HUES48 (cell line): Measurements from ENCODE around the gene FOXL2NB.

Source experiments
- H3K27ac ChIP-seq: one replicate; pipeline ENCODE4 v1.7.0; 2013; ENCODE audit warnings: low read depth, low read length, inconsistent platforms
- H3K27me3 ChIP-seq: 2 replicates; pipeline ENCODE4 v1.6.1; 2013; ENCODE audit warnings: mild to moderate bottlenecking, low read length; ENCODE audit not compliant: control insufficient read depth, insufficient read depth
- H3K36me3 ChIP-seq: 2 replicates; pipeline ENCODE4 v1.6.1; 2013; ENCODE audit warnings: low read length; ENCODE audit not compliant: control insufficient read depth, insufficient read depth
- H3K4me1 ChIP-seq: 2 replicates; pipeline ENCODE4 v1.6.1; 2013; ENCODE audit warnings: mild to moderate bottlenecking, low read length; ENCODE audit not compliant: control insufficient read depth, insufficient read depth
- H3K4me3 ChIP-seq: 2 replicates; pipeline ENCODE4 v1.5.1; 2013; ENCODE audit warnings: mild to moderate bottlenecking, low read depth, low read length
- H3K9ac ChIP-seq: 2 replicates; pipeline ENCODE4 v1.6.1; 2013; ENCODE audit warnings: mild to moderate bottlenecking, low read depth, low read length, moderate library complexity
- H3K9me3 ChIP-seq: 2 replicates; pipeline ENCODE4 v1.6.1; 2013; ENCODE audit warnings: low read length; ENCODE audit not compliant: control insufficient read depth, insufficient read depth

FOXL2NB gene

DNA sequence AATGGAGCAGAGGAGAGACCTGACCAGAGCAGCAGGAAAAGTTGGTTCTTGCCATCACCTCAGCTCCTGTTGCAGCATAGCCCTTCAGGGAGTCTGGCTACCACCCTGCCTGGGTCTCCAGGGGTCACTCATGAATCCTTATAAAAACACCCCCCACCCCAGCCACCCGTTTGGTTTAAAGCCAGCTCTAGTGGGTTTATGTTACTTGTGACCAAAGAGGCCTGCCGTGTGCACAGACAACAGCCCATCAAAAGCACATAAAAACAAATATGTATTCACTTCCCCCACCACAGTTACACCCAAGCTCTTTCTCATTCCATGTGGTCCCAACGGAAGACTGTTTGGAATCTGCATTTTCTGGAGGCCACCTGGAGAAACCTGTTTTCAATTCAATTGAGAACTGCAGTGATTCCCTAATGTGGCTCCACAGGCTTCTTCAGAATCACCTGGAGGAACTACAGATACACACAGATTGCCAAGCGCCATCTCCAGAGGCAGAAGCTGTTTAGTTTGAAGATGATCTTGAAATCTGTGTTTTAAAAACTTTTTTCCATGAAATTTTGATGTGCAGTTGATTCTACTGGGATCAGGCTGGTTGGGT, 13.8 kb upstream of the FOXL2NB start:
- Histone ChIP-seq H3K9me3 (no peaks in the 10 kb centered on the region), H3K4me3 (no peak overlapping the region), H3K27ac (no peak overlapping the region), H3K36me3 (no peaks in the 10 kb centered on the region), H3K27me3 (peaks cover 47% of the 10 kb centered on the region), H3K9ac (no peak overlapping the region), H3K4me1 (peaks cover 21% of the 10 kb centered on the region)

DNA sequence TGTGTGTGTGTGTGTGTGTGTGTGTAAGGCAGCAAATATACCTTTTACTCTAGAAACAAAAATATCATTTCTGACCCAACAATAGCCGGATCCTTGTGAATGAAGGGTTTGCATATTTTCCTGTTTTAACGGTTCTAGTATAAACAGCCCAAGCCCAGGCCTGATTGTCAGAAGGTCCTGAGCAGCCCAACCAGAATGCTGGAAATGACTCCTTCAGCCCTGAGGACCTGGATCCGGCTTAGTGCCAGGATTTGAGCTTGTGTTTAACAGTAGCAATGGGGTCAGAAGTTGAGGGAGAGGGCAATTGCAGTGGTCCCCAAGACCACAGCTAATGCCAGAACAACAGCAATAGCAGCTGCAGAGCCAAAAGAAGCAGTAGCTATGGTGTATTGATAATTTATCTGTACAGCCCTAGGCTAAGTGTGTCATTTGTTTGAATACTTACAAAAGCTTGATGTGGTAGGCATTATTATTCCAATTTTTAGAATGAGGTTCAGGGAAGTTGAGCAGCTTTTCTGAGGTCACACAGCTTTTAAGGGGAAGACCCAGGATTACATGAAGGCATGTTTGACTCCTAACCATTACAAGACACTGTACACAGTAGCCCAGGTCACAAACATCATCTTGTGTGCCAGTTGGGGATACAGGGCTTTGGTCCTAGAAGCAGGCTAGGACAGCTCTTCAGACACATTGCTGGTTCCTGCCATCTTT, 12.9 kb upstream of the FOXL2NB start:
- Histone ChIP-seq H3K9ac (no peak overlapping the region), H3K36me3 (no peaks in the 10 kb centered on the region), H3K4me1 (peaks cover 25% of the 10 kb centered on the region), H3K27me3 (peaks cover 57% of the 10 kb centered on the region), H3K27ac (no peak overlapping the region), H3K4me3 (no peak overlapping the region), H3K9me3 (no peaks in the 10 kb centered on the region)

DNA sequence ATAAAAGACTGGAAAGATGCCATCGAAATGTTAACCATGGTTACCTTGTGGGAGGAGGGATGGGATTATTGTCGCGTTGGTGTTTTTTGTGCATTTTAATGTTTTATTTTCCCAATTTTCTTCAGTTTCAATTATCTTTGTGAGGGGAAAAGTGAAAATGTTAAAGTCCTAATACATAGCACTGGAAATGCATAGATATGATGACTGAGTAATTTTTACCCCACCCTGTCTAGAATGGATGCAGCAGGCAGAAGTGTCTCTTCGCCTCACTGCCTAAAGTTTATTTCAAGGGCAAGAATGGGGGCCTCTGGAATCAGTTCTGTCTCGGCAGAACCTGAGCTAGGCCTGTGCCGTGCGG, 11.5 kb upstream of the FOXL2NB start:
- Histone ChIP-seq H3K27me3 (peaks cover 70% of the 10 kb centered on the region), H3K4me3 (peak overlapping the region; percentile 63; the same call in 1 of the 2 replicates)

DNA sequence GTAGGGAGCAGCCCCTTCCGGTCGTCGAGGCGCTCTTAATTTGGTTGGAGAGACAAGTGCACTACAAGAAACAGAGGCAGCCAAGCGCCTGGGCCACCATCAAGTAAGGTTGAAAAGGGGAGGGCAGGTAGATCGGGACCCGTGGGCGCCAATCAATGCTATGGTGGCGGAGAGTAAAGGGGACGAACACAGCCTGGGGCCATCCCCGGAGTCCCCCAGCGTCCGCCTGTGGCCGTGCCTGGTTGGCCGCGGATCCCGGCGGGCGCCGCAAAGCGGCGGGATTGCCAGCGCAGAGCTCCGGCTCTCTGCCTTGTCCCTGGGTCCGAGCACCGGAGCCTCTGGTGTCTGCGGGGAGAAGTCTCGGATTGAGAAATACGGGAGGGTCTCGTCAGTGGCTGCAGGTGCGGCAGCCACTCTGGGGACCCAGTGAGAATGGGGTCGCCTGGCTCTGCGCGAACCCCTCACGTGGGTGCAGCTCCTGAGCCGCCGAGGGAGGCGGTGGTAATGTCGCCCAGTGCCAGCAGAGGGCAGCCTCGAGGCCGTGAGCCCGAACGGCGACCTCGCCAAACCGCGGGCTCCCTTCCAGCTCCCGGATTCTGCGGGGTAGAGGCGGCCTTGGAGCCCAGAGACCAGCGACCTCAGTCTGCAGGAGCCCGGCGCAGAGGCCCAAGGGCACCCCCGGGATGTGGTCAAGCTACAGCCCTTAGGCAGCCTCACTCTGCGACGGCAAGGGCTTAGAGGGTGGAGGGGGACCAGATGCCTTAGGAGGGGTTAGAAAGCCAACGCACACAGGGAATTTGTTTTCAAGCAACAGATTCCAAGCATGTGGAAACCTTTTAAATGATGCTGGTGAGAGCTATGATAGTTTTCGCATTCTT, 10.9 kb upstream of the FOXL2NB start:
- H3K36me3 ChIP-seq: no peaks in the 10 kb centered on the region
- peak overlapping the region; percentile 63 for H3K4me3 ChIP-seq
- H3K4me1 ChIP-seq: peaks cover 35% of the 10 kb centered on the region
- no peak overlapping the region for H3K9ac ChIP-seq
- H3K27me3 ChIP-seq: peaks cover 77% of the 10 kb centered on the region
- H3K27ac ChIP-seq: no peak overlapping the region
- H3K9me3 ChIP-seq: no peaks in the 10 kb centered on the region

More for the DNA sequence above, 11.5 kb upstream of the FOXL2NB start:
- Histone ChIP-seq H3K27ac (no peak overlapping the region), H3K4me1 (peaks cover 35% of the 10 kb centered on the region), H3K9me3 (no peaks in the 10 kb centered on the region), H3K36me3 (no peaks in the 10 kb centered on the region), H3K9ac (no peak overlapping the region)

DNA sequence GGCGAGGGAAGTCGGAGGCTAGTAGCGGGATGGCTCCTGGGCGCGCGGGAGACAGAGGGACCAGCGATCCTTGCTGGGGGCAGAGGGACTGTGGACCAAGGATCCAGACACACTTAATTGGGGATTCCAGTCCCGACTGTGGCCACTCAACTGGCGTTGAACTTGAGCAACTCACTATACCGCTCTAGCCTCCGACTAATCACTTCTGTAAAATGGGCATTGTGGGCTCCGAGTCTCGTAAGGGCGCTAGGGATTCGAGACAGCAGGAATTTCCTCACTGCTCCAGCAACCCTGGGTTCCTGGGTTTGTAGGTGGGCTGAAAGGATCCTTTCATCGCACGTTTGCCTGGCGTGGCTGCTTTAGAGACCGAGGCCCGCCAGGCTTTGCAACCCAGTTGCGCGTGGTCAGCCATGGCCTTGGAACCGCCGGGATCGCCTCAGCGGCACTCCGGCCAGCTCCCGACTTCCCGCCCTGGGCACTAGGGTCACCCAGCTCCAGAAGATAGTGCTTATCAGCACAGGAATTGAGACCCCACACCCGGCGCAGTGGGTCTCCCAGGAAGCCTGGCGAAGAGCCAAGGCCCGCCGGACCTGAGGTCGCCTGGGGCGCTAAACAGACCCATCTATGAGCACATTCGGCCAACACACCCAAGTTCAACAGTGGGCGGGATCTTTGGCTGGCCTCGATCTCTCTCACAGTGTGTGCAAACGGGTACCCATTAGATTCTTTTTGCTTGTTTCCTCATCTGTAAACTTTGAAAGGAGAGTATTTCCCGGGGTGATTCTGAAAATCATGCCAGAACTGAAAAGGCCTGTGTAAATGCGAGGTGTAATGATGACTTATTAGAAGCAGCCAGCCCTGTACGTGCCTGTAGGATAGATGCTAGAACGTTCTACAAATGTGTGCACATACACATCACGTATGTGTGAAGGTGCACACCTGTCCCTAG, 10.0 kb upstream of the FOXL2NB start:
- no peak overlapping the region for H3K9ac ChIP-seq
- peaks cover 86% of the 10 kb centered on the region for H3K27me3 ChIP-seq
- H3K4me3 ChIP-seq: peak overlapping the region; percentile 63
- no peak overlapping the region for H3K27ac ChIP-seq
- H3K36me3 ChIP-seq: no peaks in the 10 kb centered on the region
- H3K4me1 ChIP-seq: peaks cover 35% of the 10 kb centered on the region
- H3K9me3 ChIP-seq: no peaks in the 10 kb centered on the region

DNA sequence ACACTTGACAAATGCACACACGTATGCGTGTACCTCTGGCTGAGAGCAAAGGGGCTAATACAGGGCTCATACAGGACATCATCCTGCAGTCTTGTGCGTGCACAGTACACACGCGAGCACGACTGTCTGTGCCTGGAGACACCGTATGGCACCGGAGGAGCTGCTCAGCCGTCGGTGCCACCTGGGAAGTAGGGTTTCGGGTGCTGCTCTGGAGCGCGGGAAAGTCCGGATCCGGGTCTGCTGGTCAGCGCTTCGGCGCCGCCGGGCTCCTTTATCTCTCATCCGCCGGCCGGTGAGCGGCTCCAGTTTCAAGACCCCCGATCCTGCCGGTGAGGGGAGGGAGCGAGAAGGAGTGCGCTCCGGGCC, 9.3 kb upstream of the FOXL2NB start:
- Histone ChIP-seq H3K9ac (no peak overlapping the region), H3K4me3 (peak overlapping the region; percentile 16; the same call in 1 of the 2 replicates), H3K27ac (no peak overlapping the region), H3K36me3 (no peaks in the 10 kb centered on the region), H3K4me1 (peaks cover 35% of the 10 kb centered on the region), H3K27me3 (peaks cover 92% of the 10 kb centered on the region), H3K9me3 (no peaks in the 10 kb centered on the region)

DNA sequence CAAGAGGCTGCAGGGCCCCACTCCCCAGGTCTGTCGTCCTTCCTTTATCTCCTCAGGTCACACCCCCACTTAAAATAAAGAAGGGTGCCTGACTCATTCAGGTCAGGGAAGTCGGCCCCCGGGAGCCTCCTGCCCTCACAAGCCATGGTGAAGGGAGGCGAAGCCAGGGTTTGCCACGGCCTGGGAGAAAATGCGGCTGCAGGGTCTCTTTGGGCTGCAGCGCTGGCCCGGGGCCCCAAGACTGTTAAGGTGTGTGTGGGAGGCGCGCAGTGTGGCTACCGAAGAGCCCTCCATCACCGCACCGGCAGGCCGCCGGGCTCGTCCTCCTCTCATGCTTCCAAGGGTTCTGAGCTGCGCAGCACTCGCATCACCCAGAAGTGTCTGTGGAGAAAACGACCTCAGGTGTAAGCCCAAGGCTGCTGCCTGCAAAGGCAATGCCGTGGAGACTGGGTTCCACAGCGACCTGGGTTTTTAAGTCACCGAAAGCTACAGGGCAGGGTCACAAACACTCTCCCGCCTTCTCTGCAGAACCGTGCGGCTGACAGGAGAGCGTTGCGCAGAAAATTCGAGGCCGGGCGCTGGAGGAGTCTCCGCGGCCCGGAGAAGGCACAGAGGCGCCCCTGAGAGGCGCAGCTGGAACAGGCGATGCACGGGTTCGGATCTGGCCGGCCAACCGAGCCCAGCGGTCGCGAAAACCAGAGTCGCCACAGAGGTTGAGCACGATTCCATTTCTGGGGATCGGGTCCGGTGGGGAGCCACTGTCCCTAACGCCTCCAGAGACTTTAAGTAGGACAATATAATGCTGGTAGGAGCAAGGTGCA, 8.8 kb upstream of the FOXL2NB start:
- Histone ChIP-seq H3K36me3 (no peaks in the 10 kb centered on the region), H3K27ac (no peak overlapping the region), H3K9me3 (no peaks in the 10 kb centered on the region), H3K4me1 (peaks cover 35% of the 10 kb centered on the region), H3K4me3 (peak overlapping the region; percentile 16), H3K27me3 (peaks cover 98% of the 10 kb centered on the region), H3K9ac (no peak overlapping the region)

DNA sequence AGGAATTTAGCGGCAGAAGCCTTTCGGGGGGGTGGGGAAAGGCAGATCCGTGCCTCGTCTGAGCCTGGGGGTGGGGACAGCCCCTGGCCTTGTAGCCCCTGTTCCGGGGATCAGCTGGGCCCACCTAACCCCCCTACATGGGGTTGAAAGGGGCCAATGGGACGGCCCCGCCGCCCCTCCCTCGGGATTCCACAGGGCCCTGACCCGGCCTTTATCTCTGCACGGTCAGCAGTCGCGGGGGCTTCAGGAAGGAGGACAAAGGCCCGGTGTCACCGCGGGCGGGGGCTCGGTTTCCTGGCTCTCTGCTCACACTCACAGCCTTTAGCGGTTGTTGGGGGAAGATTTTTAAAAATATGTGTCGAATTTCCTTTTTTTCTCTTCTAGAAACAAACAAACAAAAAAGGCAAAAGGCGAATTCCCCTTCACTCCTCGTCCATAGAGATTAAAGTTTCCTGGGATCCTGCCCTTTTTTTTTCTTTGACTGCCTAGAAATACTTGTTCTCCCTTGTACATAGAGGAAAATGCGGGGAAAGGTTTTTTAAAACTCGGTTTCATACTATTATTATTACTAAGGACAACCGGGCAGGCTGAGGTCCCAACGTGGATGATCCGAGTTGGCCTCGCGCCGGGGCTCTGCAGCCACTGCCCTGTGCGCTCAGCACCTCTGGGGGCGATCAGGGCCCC, 8.0 kb upstream of the FOXL2NB start:
- Histone ChIP-seq H3K36me3 (no peaks in the 10 kb centered on the region), H3K9me3 (no peaks in the 10 kb centered on the region), H3K27ac (no peak overlapping the region), H3K27me3 (peaks cover 100% of the 10 kb centered on the region), H3K9ac (no peak overlapping the region), H3K4me1 (peaks cover 37% of the 10 kb centered on the region), H3K4me3 (peak overlapping the region; percentile 16)

DNA sequence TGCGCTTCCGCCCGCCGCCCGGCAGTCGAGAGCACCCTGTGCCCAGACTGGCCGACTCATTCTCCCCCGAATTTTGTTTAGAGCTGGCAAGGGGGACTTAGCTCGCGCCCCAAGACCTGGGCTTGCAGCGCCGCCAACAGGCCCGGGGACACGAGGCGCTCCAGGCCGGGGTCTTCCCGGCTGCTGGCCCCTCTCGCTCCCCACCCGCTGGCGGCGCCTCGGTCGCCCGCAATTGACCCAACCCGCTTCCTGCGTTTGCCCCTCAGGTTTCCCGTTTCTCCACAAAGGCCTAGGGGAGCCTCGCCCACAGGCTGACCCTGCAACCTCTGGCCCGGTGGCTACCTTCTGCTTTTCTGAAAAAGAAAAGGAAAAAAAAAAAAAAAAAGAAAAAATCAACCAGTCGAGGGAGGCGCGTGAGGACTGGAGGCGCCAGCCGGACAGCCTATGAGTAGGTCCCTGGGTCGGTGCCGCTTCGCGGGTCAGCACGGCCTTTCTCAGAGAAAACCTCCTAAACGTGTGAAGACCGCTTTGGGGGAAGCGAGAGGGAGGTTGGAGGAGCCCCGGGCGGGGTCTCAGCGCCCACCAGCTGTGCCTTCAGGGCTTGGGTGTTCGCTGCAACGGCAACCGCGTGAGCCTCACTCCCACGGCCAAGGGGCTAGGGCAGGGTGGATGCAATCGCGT, 7.3 kb upstream of the FOXL2NB start:
- Histone ChIP-seq H3K27me3 (peaks cover 100% of the 10 kb centered on the region), H3K4me1 (peaks cover 43% of the 10 kb centered on the region), H3K27ac (no peak overlapping the region), H3K9me3 (no peaks in the 10 kb centered on the region), H3K36me3 (no peaks in the 10 kb centered on the region), H3K4me3 (peak overlapping the region; percentile 16; the same call in 1 of the 2 replicates), H3K9ac (no peak overlapping the region)
